Psoas muscle (tissue), 8 donors: ENCODE results near the gene MYBPC2. TPM values are rescaled to one million over a fixed set of nuclear protein-coding genes. Genes with fewer than 3 reads are reported as not detected.

Experiments
- ATAC-seq, 4 donors: fragments of 200-7000 bp; cut with Tn5 transposase; one replicate each; pipeline ENCODE4 v1.9.1; 2020; ENCODE audit warnings: moderate library complexity in 3 of 4, mild to moderate bottlenecking in 2 of 4
- DNase-seq, 2 donors: peaks; one replicate each; pipeline ENCODE4 v3.0.0-alpha.2; 2020
- H3K27ac ChIP-seq: fragments of 200-600 bp; one replicate; pipeline ENCODE4 v1.8.0; 2022
- H3K27me3 ChIP-seq, 3 donors: fragments of 200-600 bp in 1 of 3; one replicate each; pipeline versions ENCODE4 v1.6.1 to v1.8.0; 2013 to 2022; ENCODE audit warnings: low read length in 2 of 3, mild to moderate bottlenecking in 2 of 3, moderate library complexity in 1 of 3; ENCODE audit not compliant: insufficient read depth in 3 of 3
- H3K36me3 ChIP-seq, 2 donors: fragments of 200-600 bp in 1 of 2; one replicate each; pipeline versions ENCODE4 v1.6.1 to v1.8.0; 2013 to 2022; ENCODE audit warnings: low read depth in 1 of 2, mild to moderate bottlenecking in 1 of 2, moderate library complexity in 1 of 2; ENCODE audit not compliant: insufficient read depth in 1 of 2
- H3K4me1 ChIP-seq: fragments of 200-600 bp; one replicate; pipeline ENCODE4 v1.8.0; 2022
- H3K4me3 ChIP-seq: fragments of 200-600 bp; one replicate; pipeline ENCODE4 v1.8.0; 2022; ENCODE audit warnings: mild to moderate bottlenecking
- H3K9me3 ChIP-seq: fragments of 200-600 bp; one replicate; pipeline ENCODE4 v1.8.0; 2022
- CTCF ChIP-seq: fragments of 200-600 bp; IDR thresholded peaks from one replicate; pipeline ENCODE4 v1.8.0; 2022; ENCODE audit warnings: antibody characterized with exemption
- WGBS, 3 donors: extraction: QIAGEN DNeasy Blood & Tissue Kit; methylation state at CpG; one replicate each; pipeline versions ENCODE4 v1.1.6 to v1.1.7; 2013; 5-methylcytosine and 5-hydroxymethylcytosine counted together
- intact Hi-C, 2 donors: fragments of 100-400 bp; cut with DNase I; formaldehyde crosslinking; loops; one replicate each; pipeline versions ENCODE4 v1.11.0 to v1.14.2; 2022
- polyA plus RNA-seq, 3 donors: library from polyadenylated mRNA; stranded (reverse); fragments of 200-250 nt; gene quantifications; one replicate each; pipeline ENCODE4 v1.2.3, GENCODE V29; 2013
- total RNA-seq, 4 donors: library from RNA; stranded (reverse); fragmentation: NEBNext Ultra II Directional in 2 of 4; extraction: Animal tissue kit (Norgen Biotek cat#: 25700) in 2 of 4; gene quantifications; one replicate each; pipeline versions ENCODE4 v1.2.1 to v1.2.4, GENCODE V29; 2021 to 2023
- donor health status: healthy with polysubstance abuse.
- donor health status: DM: no; HTN: no; CAD: no; lungs with moderate emphysema.
- donor health status: Bipolar disorder and iron deficiency.
- donor health status: healthy.
- donor health status: DM: yes; HTN: yes; CAD: no.
- donor health status: DM: no; HTN: no; CAD: no.
- donor health status: DM: no; HTN: no; CAD: no.
- donor health status: DM: yes; HTN: yes; CAD: no.

The MYBPC2 gene
- total and polyA plus RNA-seq, 7 donors = 65.8 to 1,898 (median 1,123) TPM

- no peak for TF ChIP-seq CTCF
- Histone ChIP-seq H3K4me3 (no peak overlapping the region), H3K27me3 (peaks cover 0 to 3% (median 0%) of the 10 kb centered on the region in 3 donors), H3K27ac (no peak overlapping the region), H3K9me3 (no peaks in the 10 kb centered on the region), H3K36me3 (peaks cover 0 to 88% of the 10 kb centered on the region in 2 donors), H3K4me1 (no peaks in the 10 kb centered on the region)
- ATAC-seq = no peak
- DNase-seq = no peak
- WGBS, 3 donors = 92 to 96% (median 93%) methylated on average over 3 of the region's 3 CpGs
- intact Hi-C loops = no loop called here
These were observed 20.6 kb downstream of the MYBPC2 start for GRCh38 chr19:50453243-50453642.

- Histone ChIP-seq H3K27ac (no peak overlapping the region), H3K4me1 (no peaks in the 10 kb centered on the region), H3K4me3 (no peak overlapping the region), H3K36me3 (peaks cover 0 to 73% of the 10 kb centered on the region in 2 donors), H3K9me3 (no peaks in the 10 kb centered on the region), H3K27me3 (peaks cover 0 to 12% (median 0%) of the 10 kb centered on the region in 3 donors)
- intact Hi-C loops = no loop called here
- DNase-seq (no peak), ATAC-seq (no peak)
- 55 to 93% (median 84%) methylated on average over 2 of the region's 2 CpGs for WGBS, 3 donors
- no peak for TF ChIP-seq CTCF
These were observed 23.3 kb downstream of the MYBPC2 start for GRCh38 chr19:50455992-50456391.

GRCh38 chr19:50457300-50457699 lies 24.6 kb downstream of the MYBPC2 start:
- WGBS, 3 donors = 84 to 88% (median 85%) methylated on average over 5 of the region's 5 CpGs
- Histone ChIP-seq H3K4me3 (no peak overlapping the region), H3K4me1 (no peaks in the 10 kb centered on the region), H3K27ac (no peak overlapping the region), H3K27me3 (peaks cover 0 to 13% (median 0%) of the 10 kb centered on the region in 3 donors), H3K9me3 (no peaks in the 10 kb centered on the region), H3K36me3 (peaks cover 0 to 77% of the 10 kb centered on the region in 2 donors)
- DNase-seq (no peak), ATAC-seq (no peak)
- TF ChIP-seq CTCF = no peak
- intact Hi-C loops = no loop called here

GRCh38 chr19:50458396-50459066 lies 25.8 kb downstream of the MYBPC2 start:
- TF ChIP-seq CTCF = no peak
- intact Hi-C loops = no loop called here
- Histone ChIP-seq H3K27ac (no peak overlapping the region), H3K9me3 (no peaks in the 10 kb centered on the region), H3K4me1 (no peaks in the 10 kb centered on the region), H3K27me3 (peaks cover 0 to 13% (median 0%) of the 10 kb centered on the region in 3 donors), H3K4me3 (no peak overlapping the region), H3K36me3 (peaks cover 0 to 73% of the 10 kb centered on the region in 2 donors)
- ATAC-seq (no peak), DNase-seq (no peak)
- 40 to 41% (median 41%) methylated on average over 45 to 50 of the region's 50 CpGs for WGBS, 3 donors

GRCh38 chr19:50459067-50459456 lies 26.4 kb downstream of the MYBPC2 start:
- peaks cover 0 to 71% of the 10 kb centered on the region in 2 donors for H3K36me3 ChIP-seq
- H3K27me3 ChIP-seq = peaks cover 0 to 13% (median 0%) of the 10 kb centered on the region in 3 donors
- no peaks in the 10 kb centered on the region for H3K9me3 ChIP-seq
- intact Hi-C loops = no loop called here
- H3K27ac ChIP-seq = no peak overlapping the region
- H3K4me3 ChIP-seq = no peak overlapping the region
- DNase-seq = no peak
- H3K4me1 ChIP-seq = no peaks in the 10 kb centered on the region
- 49 to 58% (median 55%) methylated on average over 28 to 32 of the region's 32 CpGs for WGBS, 3 donors
- ATAC-seq = no peak
- no peak for TF ChIP-seq CTCF
